Heart right ventricle (tissue), 16 donors: ENCODE data around the gene SEPSECS. TPM values are rescaled to one million over a fixed set of nuclear protein-coding genes. Genes with fewer than 3 reads are reported as not detected.

Source experiments
- ATAC-seq, 8 donors: fragments of 200-7000 bp; cut with Tn5 transposase; one replicate each; pipeline ENCODE4 v1.9.1; 2020; ENCODE audit warnings: mild to moderate bottlenecking in 8 of 8, moderate library complexity in 8 of 8, moderate number of reproducible peaks in 1 of 8
- DNase-seq, 2 donors: peaks; one replicate each; pipeline ENCODE4 v3.0.0-alpha.2; 2020
- H3K27ac ChIP-seq, 10 donors: fragments of 200-600 bp; sonication (generic) in 2 of 10; one replicate each; pipeline versions ENCODE4 v1.5.0 to v1.8.0; 2020 to 2022; ENCODE audit warnings: mild to moderate bottlenecking in 3 of 10
- H3K27me3 ChIP-seq, 7 donors: fragments of 200-600 bp; one replicate each; pipeline ENCODE4 v1.8.0; 2021 to 2022; ENCODE audit warnings: mild to moderate bottlenecking in 2 of 7
- H3K36me3 ChIP-seq, 9 donors: fragments of 200-600 bp; sonication (generic) in 1 of 9; one replicate each; pipeline versions ENCODE4 v1.5.0 to v1.8.0; 2020 to 2022; ENCODE audit warnings: mild to moderate bottlenecking in 2 of 9
- H3K4me1 ChIP-seq, 9 donors: fragments of 200-600 bp; sonication (generic) in 1 of 9; one replicate each; pipeline versions ENCODE4 v1.5.0 to v1.8.0; 2020 to 2022; ENCODE audit warnings: mild to moderate bottlenecking in 4 of 9
- H3K4me3 ChIP-seq, 10 donors: fragments of 200-600 bp; sonication (generic) in 2 of 10; one replicate each; pipeline versions ENCODE4 v1.5.0 to v1.8.0; 2020 to 2022; ENCODE audit warnings: mild to moderate bottlenecking in 7 of 10, moderate library complexity in 2 of 10
- H3K9me3 ChIP-seq, 11 donors: fragments of 200-600 bp in 10 of 11; sonication (generic) in 2 of 11; one replicate each; pipeline versions ENCODE4 v1.5.0 to v1.8.0; 2013 to 2022; ENCODE audit warnings: mild to moderate bottlenecking in 2 of 11, control low read depth in 1 of 11, moderate library complexity in 1 of 11
- WGBS, 2 donors: extraction: QIAGEN DNeasy Blood & Tissue Kit; methylation state at CpG; one replicate each; pipeline ENCODE4 v1.1.7; 2013; ENCODE audit warnings: inconsistent platforms in 1 of 2; 5-methylcytosine and 5-hydroxymethylcytosine counted together
- intact Hi-C, 10 donors: fragments of 100-400 bp; cut with DNase I; formaldehyde crosslinking; loops; one replicate each; pipeline versions ENCODE4 v1.11.1 to v1.14.2; 2022
- polyA plus RNA-seq, 2 donors: library from polyadenylated mRNA; stranded (reverse); fragments of 200-250 nt; gene quantifications; one replicate each; pipeline ENCODE4 v1.2.3, GENCODE V29; 2013
- total RNA-seq, 10 donors: library from RNA; stranded (reverse); fragmentation: NEBNext Ultra II Directional in 3 of 10; extraction: Animal tissue kit (Norgen Biotek cat#: 25700) in 3 of 10; gene quantifications; one replicate each; pipeline versions ENCODE4 v1.2.1 to v1.2.4, GENCODE V29; 2021 to 2023
- TF ChIP-seq, protein P1 (sequence below), 9 donors: fragments of 200-600 bp; sonication (generic) in 2 of 9; IDR thresholded peaks; one replicate each; pipeline versions ENCODE4 v1.5.0 to v1.8.0; 2021 to 2022; ENCODE audit warnings: antibody characterized with exemption in 9 of 9, mild to moderate bottlenecking in 5 of 9, moderate library complexity in 1 of 9
- donor health status: Arrhythmogenic right ventricular cardiomyopathy.
- donor health status: ischemic (EF 13 %, LVEDD 7.1; RV severe dilation, severe dysfunction).
- donor health status: healthy with polysubstance abuse.
- donor health status: DM: no; HTN: yes; CAD: no.
- donor health status: DM: no; HTN: no; CAD: no.
- donor health status: ischemic (EF 25% LVEDD 6.9; RV normal size, moderate dysfunction).
- donor health status: ischemic (EF 25% LVEDD 5.7; RV mildly dilated, moderate dysfunction).
- donor health status: healthy.
- donor health status: DM: yes; HTN: yes; CAD: no.
- donor health status: Ischemic cardiomyopathy.
- donor health status: ischemic (EF 35%, LVEDD 5.7; RV mildly dilated, moderate dysfunction).
- donor health status: nonischemic (EF 11% LVEDD 7.7; RV severe dilation, severe dysfunction).
- donor health status: DM: yes; HTN: yes; CAD: no.
- donor health status: PGD.
- donor health status: ischemic (EF 29% LVEDD 5.4; RV normal size, mild dysfunction).
- donor health status: nonischemic (EF 23%, LVEDD 6.1; RV moderate dilation, normal function).

SEPSECS gene
- total and polyA plus RNA-seq, 12 donors = 1.3 to 9.1 (median 6.0) TPM

- H3K9me3 ChIP-seq = peaks cover 0 to 7% (median 0%) of the 10 kb centered on the region in 11 donors
- ATAC-seq (no peak), DNase-seq (no peak)
- H3K36me3 ChIP-seq = peaks cover 0 to 10% (median 0%) of the 10 kb centered on the region in 9 donors
- TF ChIP-seq, protein P1, sequence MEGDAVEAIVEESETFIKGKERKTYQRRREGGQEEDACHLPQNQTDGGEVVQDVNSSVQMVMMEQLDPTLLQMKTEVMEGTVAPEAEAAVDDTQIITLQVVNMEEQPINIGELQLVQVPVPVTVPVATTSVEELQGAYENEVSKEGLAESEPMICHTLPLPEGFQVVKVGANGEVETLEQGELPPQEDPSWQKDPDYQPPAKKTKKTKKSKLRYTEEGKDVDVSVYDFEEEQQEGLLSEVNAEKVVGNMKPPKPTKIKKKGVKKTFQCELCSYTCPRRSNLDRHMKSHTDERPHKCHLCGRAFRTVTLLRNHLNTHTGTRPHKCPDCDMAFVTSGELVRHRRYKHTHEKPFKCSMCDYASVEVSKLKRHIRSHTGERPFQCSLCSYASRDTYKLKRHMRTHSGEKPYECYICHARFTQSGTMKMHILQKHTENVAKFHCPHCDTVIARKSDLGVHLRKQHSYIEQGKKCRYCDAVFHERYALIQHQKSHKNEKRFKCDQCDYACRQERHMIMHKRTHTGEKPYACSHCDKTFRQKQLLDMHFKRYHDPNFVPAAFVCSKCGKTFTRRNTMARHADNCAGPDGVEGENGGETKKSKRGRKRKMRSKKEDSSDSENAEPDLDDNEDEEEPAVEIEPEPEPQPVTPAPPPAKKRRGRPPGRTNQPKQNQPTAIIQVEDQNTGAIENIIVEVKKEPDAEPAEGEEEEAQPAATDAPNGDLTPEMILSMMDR (IDR thresholded peaks at IDR 0.05) = no peak
- H3K4me1 ChIP-seq = peaks cover 0 to 17% (median 4%) of the 10 kb centered on the region in 9 donors
- no peaks in the 10 kb centered on the region for H3K27me3 ChIP-seq
- H3K4me3 ChIP-seq = no peak overlapping the region
- intact Hi-C loops = no loop called here
- H3K27ac ChIP-seq = no peak overlapping the region
Observed at GRCh38 chr4:25131926-25132325, 28.3 kb downstream of the SEPSECS start.

GRCh38 chr4:25131381-25131780 lies 28.9 kb downstream of the SEPSECS start:
- H3K36me3 ChIP-seq = peaks cover 0 to 16% (median 0%) of the 10 kb centered on the region in 9 donors
- intact Hi-C loops = no loop called here
- 97% methylated on average over 2 of the region's 2 CpGs for WGBS, 2 donors
- ATAC-seq = no peak
- no peak for DNase-seq
- no peaks in the 10 kb centered on the region for H3K27me3 ChIP-seq
- peaks cover 0 to 17% (median 4%) of the 10 kb centered on the region in 9 donors for H3K4me1 ChIP-seq
- TF ChIP-seq, protein P1 (IDR thresholded peaks at IDR 0.05) = no peak
- peaks cover 0 to 1% (median 0%) of the 10 kb centered on the region in 11 donors for H3K9me3 ChIP-seq
- H3K27ac ChIP-seq = no peak overlapping the region
- no peak overlapping the region for H3K4me3 ChIP-seq

DNA sequence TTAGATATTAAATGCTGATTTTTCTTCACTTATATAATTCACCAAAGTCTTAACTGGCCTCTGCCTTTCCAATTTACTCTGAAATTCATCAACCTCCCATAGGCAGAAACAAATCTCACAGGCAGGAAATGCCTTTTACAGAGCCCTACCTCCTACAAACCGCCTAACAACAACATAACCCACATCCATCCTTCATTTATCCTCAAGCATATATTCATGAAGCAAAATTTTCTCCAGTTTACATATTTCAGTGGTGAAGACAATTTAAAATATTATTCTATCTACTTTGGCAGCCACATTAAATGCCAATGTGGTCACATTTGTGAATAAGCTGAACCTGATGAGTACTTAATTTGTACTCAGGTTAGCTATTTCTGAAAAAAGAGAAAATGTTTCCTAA lies 30.3 kb downstream of the SEPSECS start:
- Histone ChIP-seq H3K4me3 (no peak overlapping the region), H3K27ac (no peak overlapping the region), H3K27me3 (no peaks in the 10 kb centered on the region), H3K9me3 (no peaks in the 10 kb centered on the region), H3K4me1 (peaks cover 0 to 17% (median 4%) of the 10 kb centered on the region in 9 donors), H3K36me3 (peaks cover 0 to 28% (median 8%) of the 10 kb centered on the region in 9 donors)
- TF ChIP-seq, protein P1 (IDR thresholded peaks at IDR 0.05) = no peak
- intact Hi-C loops = no loop called here
- no peak for DNase-seq
- 95 to 99% methylated on average over 1 of the region's 1 CpG for WGBS, 2 donors
- no peak for ATAC-seq

DNA sequence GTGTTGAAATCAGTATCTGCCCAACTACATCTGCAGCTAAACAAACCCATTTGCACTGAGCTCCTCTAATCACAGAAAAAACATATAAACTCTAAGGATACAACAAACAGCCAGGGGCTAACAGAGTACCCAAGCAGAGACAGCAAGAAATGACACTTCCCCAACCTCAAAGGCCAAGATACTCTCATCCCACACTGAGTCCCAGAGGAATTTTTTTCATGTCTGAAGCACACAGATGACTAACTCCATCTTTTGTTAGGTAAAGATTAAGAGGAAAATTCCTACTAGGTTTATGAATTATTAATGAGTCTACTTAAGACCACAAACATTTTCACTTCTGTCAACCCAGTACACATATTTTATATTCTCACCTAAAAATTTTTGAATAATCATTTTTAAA lies 31.6 kb downstream of the SEPSECS start:
- no peaks in the 10 kb centered on the region for H3K9me3 ChIP-seq
- peaks cover 0 to 40% (median 14%) of the 10 kb centered on the region in 9 donors for H3K36me3 ChIP-seq
- peaks cover 0 to 17% (median 4%) of the 10 kb centered on the region in 9 donors for H3K4me1 ChIP-seq
- H3K27ac ChIP-seq = no peak overlapping the region
- ATAC-seq = no peak
- no peak for DNase-seq
- TF ChIP-seq, protein P1 (IDR thresholded peaks at IDR 0.05) = no peak
- H3K4me3 ChIP-seq = no peak overlapping the region
- intact Hi-C loops = no loop called here
- H3K27me3 ChIP-seq = no peaks in the 10 kb centered on the region
